K562 (cell line): ENCODE measurements around the gene SPATC1L.

Experiments used
- C11orf30 ChIP-seq: fragments of 450-650 bp; IDR thresholded peaks from 2 replicates; pipeline ENCODE4 v1.6.1; 2016; ENCODE audit warnings: low read depth, mild to moderate bottlenecking
- CTCF ChIP-seq, 3 experiments: IDR thresholded peaks in 2 of 3; conservative IDR thresholded peaks in 1 of 3; 2 replicates each; pipeline ENCODE4 v1.5.1; 2011 to 2012; ENCODE audit warnings: low read length in 3 of 3, mild to moderate bottlenecking in 3 of 3, control low read depth in 2 of 3, improper control_type of control experiment in 1 of 3, inconsistent platforms in 1 of 3, low read depth in 1 of 3, mixed read lengths in 1 of 3, moderate library complexity in 1 of 3; ENCODE audit not compliant: insufficient read depth in 2 of 3
- EZH2 ChIP-seq: IDR thresholded peaks from 2 replicates; pipeline ENCODE4 v1.6.1; 2012; ENCODE audit warnings: low read depth, mild to moderate bottlenecking, inconsistent platforms, low read length, borderline replicate concordance
- GTF3C2 ChIP-seq: IDR thresholded peaks from 3 replicates; pipeline ENCODE4 v1.6.1; 2011; ENCODE audit warnings: borderline replicate concordance, mild to moderate bottlenecking, moderate library complexity; ENCODE audit not compliant: insufficient read length; ENCODE audit errors: extremely low read depth
- HMG20B ChIP-seq: fragments of 250-450 bp; sonication (Bioruptor Pico); IDR thresholded peaks from 2 replicates; pipeline ENCODE4 v1.5.0; 2021; ENCODE audit warnings: mild to moderate bottlenecking
- MED1 ChIP-seq: sonication (generic); formaldehyde crosslinking; IDR thresholded peaks from 2 replicates; pipeline ENCODE4 v1.8.1; 2023; ENCODE audit warnings: missing genetic modification reagents, borderline replicate concordance
- POLR2AphosphoS5 ChIP-seq: IDR thresholded peaks from 2 replicates; pipeline ENCODE4 v1.6.1; 2011; ENCODE audit warnings: mild to moderate bottlenecking, low read depth, low read length, moderate library complexity; ENCODE audit not compliant: control insufficient read depth, insufficient read depth
- RAD21 ChIP-seq, 2 experiments: fragments of 250-450 bp in 1 of 2; fragments of 450-650 bp in 1 of 2; sonication (Bioruptor Pico) in 1 of 2; formaldehyde crosslinking in 1 of 2; IDR thresholded peaks in 1 of 2; conservative IDR thresholded peaks in 1 of 2; 2 replicates each; pipeline versions ENCODE4 v1.4.0 to v1.8.0; 2020 to 2022; ENCODE audit warnings: mild to moderate bottlenecking in 2 of 2, moderate library complexity in 1 of 2
- TCF7 ChIP-seq: sonication (generic); IDR thresholded peaks from 2 replicates; pipeline ENCODE4 v1.6.1; 2016; ENCODE audit warnings: antibody characterized with exemption, borderline replicate concordance

GRCh38 chr21:46119637-46120271 is 64.5 kb downstream of the SPATC1L start:
- TF ChIP-seq RAD21 (CRISPR knock-in tag; conservative IDR thresholded peaks at IDR 0.05 in 1 of 2, IDR thresholded peaks at IDR 0.05 in 1 of 2) (no peak), TCF7 (no peak), CTCF (IDR thresholded peaks at IDR 0.05 in 2 of 3, conservative IDR thresholded peaks at IDR 0.05 in 1 of 3; ENCODE audit: insufficient read depth in 2 of 3, low read depth in 1 of 3, low read length in 3 of 3) (no peak), EZH2 (no peak), GTF3C2 (no peak), HMG20B (CRISPR knock-in tag) (no peak), C11orf30 (no peak), POLR2AphosphoS5 (no peak), MED1 (no peak)
